Sigmoid colon (tissue), 7 donors: ENCODE data around the gene EXOC7. TPM values are rescaled to one million over a fixed set of nuclear protein-coding genes. Genes with fewer than 3 reads are reported as not detected.
"Not testable (repeated sequence)": the region's sequence is repeated elsewhere in the genome, so short reads cannot be mapped to it uniquely, and the experiment has no call there.

ENCODE experiments used
- DNase-seq: peaks from one replicate; pipeline ENCODE4 v3.0.0-alpha.2; 2019
- H3K27ac ChIP-seq, 4 donors: fragments of 200-600 bp; sonication (generic); one replicate each; pipeline ENCODE4 v1.5.1; 2016 to 2019; ENCODE audit warnings: mild to moderate bottlenecking in 1 of 4
- H3K27me3 ChIP-seq, 3 donors: fragments of 200-600 bp; sonication (generic); one replicate each; pipeline ENCODE4 v1.5.1; 2019; ENCODE audit warnings: mild to moderate bottlenecking in 1 of 3
- H3K36me3 ChIP-seq, 4 donors: fragments of 200-600 bp; sonication (generic); one replicate each; pipeline ENCODE4 v1.5.1; 2016 to 2019
- H3K4me1 ChIP-seq, 4 donors: fragments of 200-600 bp; sonication (generic); one replicate each; pipeline ENCODE4 v1.5.1; 2017 to 2019
- H3K4me3 ChIP-seq, 4 donors: fragments of 200-600 bp; sonication (generic); one replicate each; pipeline ENCODE4 v1.5.1; 2017 to 2019; ENCODE audit warnings: mild to moderate bottlenecking in 2 of 4, moderate library complexity in 1 of 4
- H3K9me3 ChIP-seq, 4 donors: fragments of 200-600 bp in 3 of 4; sonication (generic) in 3 of 4; one replicate each; pipeline versions ENCODE4 v1.5.1 to v1.6.1; 2013 to 2019
- CTCF ChIP-seq, 4 experiments: fragments of 450-650 bp in 3 of 4; fragments of 200-600 bp in 1 of 4; IDR thresholded peaks; one replicate each; pipeline ENCODE4 v1.5.1; 2016 to 2019; ENCODE audit warnings: antibody characterized with exemption in 4 of 4, mild to moderate bottlenecking in 3 of 4, moderate library complexity in 2 of 4
- EP300 ChIP-seq, 4 donors: sonication (generic); formaldehyde crosslinking; IDR thresholded peaks; one replicate each; pipeline ENCODE4 v1.6.1; 2017; ENCODE audit warnings: antibody characterized with exemption in 4 of 4
- POLR2A ChIP-seq, 2 donors: fragments of 450-650 bp; IDR thresholded peaks; one replicate each; pipeline ENCODE4 v1.6.1; 2016; ENCODE audit warnings: antibody characterized with exemption in 2 of 2, mild to moderate bottlenecking in 2 of 2, moderate library complexity in 2 of 2
- POLR2AphosphoS5 ChIP-seq, 4 donors: sonication (generic); formaldehyde crosslinking; IDR thresholded peaks; one replicate each; pipeline ENCODE4 v1.6.1; 2017; ENCODE audit warnings: antibody characterized with exemption in 4 of 4
- WGBS, 2 donors: extraction: QIAGEN DNeasy Blood & Tissue Kit; methylation state at CpG; one replicate each; pipeline ENCODE4 v1.1.7; 2013; 5-methylcytosine and 5-hydroxymethylcytosine counted together
- intact Hi-C: fragments of 100-400 bp; cut with DNase I; formaldehyde crosslinking; loops from one replicate; pipeline ENCODE4 v1.15.1; 2023
- polyA plus RNA-seq, 3 donors: library from polyadenylated mRNA; stranded (reverse); fragments of 200-250 nt; gene quantifications; one replicate each; pipeline ENCODE4 v1.2.3, GENCODE V29; 2013
- total RNA-seq, 4 donors: library from RNA; depleted of rRNA; stranded (reverse); fragments of >200 nt; gene quantifications; one replicate each; pipeline ENCODE4 v1.1.0, GENCODE V29; 2016
- donor health status: healthy with polysubstance abuse.
- donor health status: Bipolar disorder and iron deficiency.
- donor health status: healthy.

Gene EXOC7
- total and polyA plus RNA-seq, 7 donors, result 36.8 to 82.0 (median 71.3) TPM

- no peak for TF ChIP-seq CTCF (IDR thresholded peaks at IDR 0.05)
- TF ChIP-seq POLR2A (IDR thresholded peaks at IDR 0.05), result no peak
- TF ChIP-seq POLR2AphosphoS5 (IDR thresholded peaks at IDR 0.05), result no peak
- TF ChIP-seq EP300 (IDR thresholded peaks at IDR 0.05), result no peak
- H3K36me3 ChIP-seq, result peaks cover 40 to 93% (median 59%) of the 10 kb centered on the region in 4 donors
- H3K9me3 ChIP-seq, result no peaks in the 10 kb centered on the region
- no peak overlapping the region for H3K4me3 ChIP-seq
- DNase-seq, result no peak
- peak overlapping the region in 3 of 4 donors; percentile 4 to 67 (median 63) for H3K27ac ChIP-seq
- 92 to 93% methylated on average over 3 of the region's 3 CpGs for WGBS, 2 donors
- intact Hi-C loops, result no loop called here
- H3K27me3 ChIP-seq, result no peaks in the 10 kb centered on the region
- H3K4me1 ChIP-seq, result peaks cover 0 to 41% (median 30%) of the 10 kb centered on the region in 4 donors
Observed at GRCh38 chr17:76049239-76049638, 54.3 kb downstream of the EXOC7 start.

- Histone ChIP-seq H3K27ac (peak overlapping the region in 3 of 4 donors; percentile 47 to 67 (median 63)), H3K4me3 (no peak overlapping the region), H3K4me1 (peaks cover 0 to 41% (median 30%) of the 10 kb centered on the region in 4 donors), H3K36me3 (peaks cover 41 to 93% (median 63%) of the 10 kb centered on the region in 4 donors), H3K27me3 (no peaks in the 10 kb centered on the region), H3K9me3 (no peaks in the 10 kb centered on the region)
- WGBS, 2 donors, result 78 to 84% methylated on average over 9 of the region's 9 CpGs
- intact Hi-C loops, result no loop called here
- TF ChIP-seq CTCF (IDR thresholded peaks at IDR 0.05) (no peak), POLR2A (IDR thresholded peaks at IDR 0.05) (no peak), EP300 (IDR thresholded peaks at IDR 0.05) (no peak)
- DNase-seq, result no peak
Observed at GRCh38 chr17:76048711-76049110, 54.9 kb downstream of the EXOC7 start.

GRCh38 chr17:76048025-76048605 is 55.5 kb downstream of the EXOC7 start:
- TF ChIP-seq CTCF (IDR thresholded peaks at IDR 0.05) (no peak), POLR2A (IDR thresholded peaks at IDR 0.05) (no peak), POLR2AphosphoS5 (IDR thresholded peaks at IDR 0.05) (no peak), EP300 (IDR thresholded peaks at IDR 0.05) (no peak)
- DNase-seq, result no peak
- Histone ChIP-seq H3K4me3 (no peak overlapping the region), H3K27ac (peak overlapping the region in 3 of 4 donors; percentile 47 to 67 (median 63)), H3K9me3 (no peaks in the 10 kb centered on the region), H3K36me3 (peaks cover 47 to 93% (median 66%) of the 10 kb centered on the region in 4 donors), H3K4me1 (peaks cover 0 to 41% (median 30%) of the 10 kb centered on the region in 4 donors), H3K27me3 (no peaks in the 10 kb centered on the region)
- intact Hi-C loops, result no loop called here
- 85 to 91% methylated on average over 9 of the region's 9 CpGs for WGBS, 2 donors

- Histone ChIP-seq H3K27ac (no peak overlapping the region), H3K4me3 (no peak overlapping the region), H3K27me3 (no peaks in the 10 kb centered on the region), H3K9me3 (no peaks in the 10 kb centered on the region), H3K36me3 (peaks cover 55 to 99% (median 79%) of the 10 kb centered on the region in 4 donors), H3K4me1 (peaks cover 0 to 38% (median 22%) of the 10 kb centered on the region in 4 donors)
- TF ChIP-seq POLR2AphosphoS5 (IDR thresholded peaks at IDR 0.05), result no peak
- no peak for DNase-seq
- 94 to 95% methylated on average over 8 of the region's 8 CpGs for WGBS, 2 donors
- intact Hi-C loops, result no loop called here
Observed at GRCh38 chr17:76046064-76046463, 57.5 kb downstream of the EXOC7 start.

GRCh38 chr17:76044475-76045007 is 59.0 kb downstream of the EXOC7 start:
- DNase-seq, H3K9me3 ChIP-seq, H3K27me3 ChIP-seq, H3K27ac ChIP-seq, intact Hi-C loops, H3K4me3 ChIP-seq: not testable (repeated sequence)
- peaks cover 65 to 100% (median 81%) of the 10 kb centered on the region in 4 donors for H3K36me3 ChIP-seq
- H3K4me1 ChIP-seq, result peaks cover 0 to 39% (median 24%) of the 10 kb centered on the region in 4 donors
- 81 to 87% methylated on average over 11 of the region's 11 CpGs for WGBS, 2 donors

- peak overlapping the region in 1 of 4 donors; percentile 23 for H3K27ac ChIP-seq
- H3K36me3 ChIP-seq, result peaks cover 58 to 86% (median 72%) of the 10 kb centered on the region in 4 donors
- intact Hi-C loops, DNase-seq, H3K4me3 ChIP-seq, H3K27me3 ChIP-seq, H3K9me3 ChIP-seq: not testable (repeated sequence)
- peaks cover 0 to 39% (median 26%) of the 10 kb centered on the region in 4 donors for H3K4me1 ChIP-seq
- WGBS, 2 donors, result 97 to 98% methylated on average over 3 of the region's 3 CpGs
Observed at GRCh38 chr17:76042868-76043267, 60.7 kb downstream of the EXOC7 start.
